ENCODE results near the gene DHH.
A peak's percentile ranks its signal among the peaks of the same experiment; 100 is the strongest.
"Not testable (repeated sequence)": the region's sequence is repeated elsewhere in the genome, so short reads cannot be mapped to it uniquely, and the experiment has no call there.

DHH gene

GRCh38 chr12:49138587-49138986 lies 44.0 kb upstream of the DHH start:
- no peaks in the 10 kb centered on the region for H3K9me3 ChIP-seq (ENCODE audit: insufficient read depth, low read depth, low read length)

GRCh38 chr12:49137476-49137875 lies 42.9 kb upstream of the DHH start:
- Histone ChIP-seq H3K79me2 (ENCODE audit: insufficient read depth, low read length) (peaks cover 36% of the 10 kb centered on the region), H3K36me3 (ENCODE audit: insufficient read depth, low read length) (no peaks in the 10 kb centered on the region), H3K9me2 (replicated peaks; ENCODE audit: low read depth, low read length) (no peaks in the 10 kb centered on the region), H3K9ac (ENCODE audit: low read depth, low read length, poor library complexity, severe bottlenecking) (no peak overlapping the region), H2AFZ (ENCODE audit: low read length) (no peak overlapping the region), H3K9me3 (ENCODE audit: insufficient read depth, low read depth, low read length) (no peaks in the 10 kb centered on the region), H3K4me2 (ENCODE audit: low read depth, low read length, poor library complexity, severe bottlenecking) (peak overlapping the region; percentile 66), H3K4me3 (ENCODE audit: low read length, poor library complexity, severe bottlenecking) (no peak overlapping the region), H3K27me3 (ENCODE audit: insufficient read depth, low read length, poor library complexity, severe bottlenecking) (no peaks in the 10 kb centered on the region), H3K4me1 (ENCODE audit: insufficient read depth, low read length, poor library complexity, severe bottlenecking) (peaks cover 20% of the 10 kb centered on the region), H3F3A (ENCODE audit: low read depth) (no peaks in the 10 kb centered on the region), H4K20me1 (ENCODE audit: insufficient read depth, low read length, poor library complexity, severe bottlenecking) (no peaks in the 10 kb centered on the region)
- no peak for TF ChIP-seq CTCF (conservative IDR thresholded peaks at IDR 0.05; ENCODE audit: low read length)
- TF ChIP-seq EZH2phosphoT487 (IDR thresholded peaks at IDR 0.05; ENCODE audit: borderline replicate concordance) = no peak

More at GRCh38 chr12:49138587-49138986, 44.0 kb upstream of the DHH start:
- H3K9me2 ChIP-seq (replicated peaks; ENCODE audit: low read depth, low read length) = no peaks in the 10 kb centered on the region
- peak overlapping the region; percentile 14 for H3K9ac ChIP-seq (ENCODE audit: low read depth, low read length, poor library complexity, severe bottlenecking)
- H3K27me3 ChIP-seq (ENCODE audit: insufficient read depth, low read length, poor library complexity, severe bottlenecking) = no peaks in the 10 kb centered on the region
- H3K4me2 ChIP-seq (ENCODE audit: low read depth, low read length, poor library complexity, severe bottlenecking) = peak overlapping the region; percentile 66
- H3K4me1 ChIP-seq (ENCODE audit: insufficient read depth, low read length, poor library complexity, severe bottlenecking) = peaks cover 9% of the 10 kb centered on the region
- TF ChIP-seq EZH2phosphoT487 (IDR thresholded peaks at IDR 0.05; ENCODE audit: borderline replicate concordance) (no peak), CTCF (conservative IDR thresholded peaks at IDR 0.05; ENCODE audit: low read length) (no peak)
- H3K4me3 ChIP-seq (ENCODE audit: low read length, poor library complexity, severe bottlenecking) = peak overlapping the region; percentile 50
- H4K20me1 ChIP-seq (ENCODE audit: insufficient read depth, low read length, poor library complexity, severe bottlenecking) = no peaks in the 10 kb centered on the region
- H3F3A ChIP-seq (ENCODE audit: low read depth) = no peaks in the 10 kb centered on the region
- peaks cover 25% of the 10 kb centered on the region for H3K79me2 ChIP-seq (ENCODE audit: insufficient read depth, low read length)
- H3K36me3 ChIP-seq (ENCODE audit: insufficient read depth, low read length) = no peaks in the 10 kb centered on the region
- no peak overlapping the region for H2AFZ ChIP-seq (ENCODE audit: low read length)

GRCh38 chr12:49136997-49137396 lies 42.4 kb upstream of the DHH start:
- H3F3A ChIP-seq (ENCODE audit: low read depth); H4K20me1 ChIP-seq (ENCODE audit: insufficient read depth, low read length, poor library complexity, severe bottlenecking); H2AFZ ChIP-seq (ENCODE audit: low read length): not testable (repeated sequence)

GRCh38 chr12:49133590-49133989 lies 39.0 kb upstream of the DHH start:
- Histone ChIP-seq H3K4me2 (ENCODE audit: low read depth, low read length, poor library complexity, severe bottlenecking) (peak overlapping the region; percentile 91), H3K9ac (ENCODE audit: low read depth, low read length, poor library complexity, severe bottlenecking) (peak overlapping the region; percentile 100), H3K4me3 (ENCODE audit: low read length, poor library complexity, severe bottlenecking) (peak overlapping the region; percentile 77), H2AFZ (ENCODE audit: low read length) (no peak overlapping the region), H3K36me3 (ENCODE audit: insufficient read depth, low read length) (peaks cover 19% of the 10 kb centered on the region), H3K79me2 (ENCODE audit: insufficient read depth, low read length) (peaks cover 68% of the 10 kb centered on the region), H3K9me2 (replicated peaks; ENCODE audit: low read depth, low read length) (no peaks in the 10 kb centered on the region), H4K20me1 (ENCODE audit: insufficient read depth, low read length, poor library complexity, severe bottlenecking) (peaks cover 22% of the 10 kb centered on the region), H3K4me1 (ENCODE audit: insufficient read depth, low read length, poor library complexity, severe bottlenecking) (peaks cover 35% of the 10 kb centered on the region), H3F3A (ENCODE audit: low read depth) (peaks cover 12% of the 10 kb centered on the region), H3K9me3 (ENCODE audit: insufficient read depth, low read depth, low read length) (no peaks in the 10 kb centered on the region), H3K27me3 (ENCODE audit: insufficient read depth, low read length, poor library complexity, severe bottlenecking) (peaks cover 11% of the 10 kb centered on the region)
- TF ChIP-seq CTCF (conservative IDR thresholded peaks at IDR 0.05; ENCODE audit: low read length) = no peak
- no peak for TF ChIP-seq EZH2phosphoT487 (IDR thresholded peaks at IDR 0.05; ENCODE audit: borderline replicate concordance)

More at GRCh38 chr12:49136997-49137396, 42.4 kb upstream of the DHH start:
- not testable (repeated sequence) for H3K4me3 ChIP-seq (ENCODE audit: low read length, poor library complexity, severe bottlenecking); H3K27me3 ChIP-seq (ENCODE audit: insufficient read depth, low read length, poor library complexity, severe bottlenecking); H3K9me3 ChIP-seq (ENCODE audit: insufficient read depth, low read depth, low read length); H3K36me3 ChIP-seq (ENCODE audit: insufficient read depth, low read length); H3K9me2 ChIP-seq (replicated peaks; ENCODE audit: low read depth, low read length); H3K9ac ChIP-seq (ENCODE audit: low read depth, low read length, poor library complexity, severe bottlenecking); H3K4me2 ChIP-seq (ENCODE audit: low read depth, low read length, poor library complexity, severe bottlenecking)
- H3K79me2 ChIP-seq (ENCODE audit: insufficient read depth, low read length) = peaks cover 41% of the 10 kb centered on the region
- peaks cover 25% of the 10 kb centered on the region for H3K4me1 ChIP-seq (ENCODE audit: insufficient read depth, low read length, poor library complexity, severe bottlenecking)
